GM23338 (cell line): ENCODE results near the gene PROX2. TPM values are rescaled to one million over a fixed set of nuclear protein-coding genes. Genes with fewer than 3 reads are reported as not detected.

Experiments used
- ATAC-seq: fragments of 200-7000 bp; cut with Tn5 transposase; 3 replicates; pipeline ENCODE4 v1.9.1; 2020
- DNase-seq: peaks from one replicate; pipeline ENCODE4 v3.0.0-alpha.2; 2015; ENCODE audit warnings: low spot score
- H2AFZ ChIP-seq: fragments of 200-600 bp; sonication (generic); 2 replicates; pipeline ENCODE4 v1.8.0; 2016; ENCODE audit warnings: antibody characterized with exemption, mild to moderate bottlenecking, moderate library complexity
- H3F3A ChIP-seq: fragments of 200-600 bp; sonication (generic); replicated peaks from 2 replicates; pipeline ENCODE4 v1.8.0; 2017; ENCODE audit warnings: antibody characterized with exemption, mixed run types, low read depth
- H3K27ac ChIP-seq: fragments of 200-600 bp; sonication (generic); 2 replicates; pipeline ENCODE4 v1.6.1; 2016; ENCODE audit warnings: low read depth
- H3K27me3 ChIP-seq: fragments of 200-600 bp; sonication (generic); 2 replicates; pipeline ENCODE4 v1.8.0; 2016; ENCODE audit warnings: mild to moderate bottlenecking, mixed run types, moderate library complexity; ENCODE audit not compliant: insufficient read depth
- H3K36me3 ChIP-seq: fragments of 200-600 bp; sonication (generic); 2 replicates; pipeline ENCODE4 v1.8.0; 2016; ENCODE audit warnings: mild to moderate bottlenecking; ENCODE audit not compliant: insufficient read depth
- H3K4me1 ChIP-seq: fragments of 200-600 bp; sonication (generic); 2 replicates; pipeline ENCODE4 v1.8.0; 2016; ENCODE audit warnings: mild to moderate bottlenecking, moderate library complexity; ENCODE audit not compliant: insufficient read depth
- H3K4me2 ChIP-seq: fragments of 200-600 bp; sonication (generic); 2 replicates; pipeline ENCODE4 v1.7.1; 2017; ENCODE audit warnings: mixed run types
- H3K4me3 ChIP-seq: fragments of 200-600 bp; sonication (generic); 2 replicates; pipeline ENCODE4 v1.6.1; 2016; ENCODE audit warnings: mixed run types
- H3K79me2 ChIP-seq: fragments of 200-600 bp; sonication (generic); replicated peaks from 2 replicates; pipeline ENCODE4 v1.8.0; 2017; ENCODE audit warnings: mild to moderate bottlenecking; ENCODE audit not compliant: insufficient read depth
- H3K9me2 ChIP-seq: fragments of 200-600 bp; sonication (generic); 2 replicates; pipeline ENCODE4 v1.8.0; 2017; ENCODE audit not compliant: insufficient read depth
- H4K20me1 ChIP-seq: fragments of 200-600 bp; sonication (generic); replicated peaks from 2 replicates; pipeline ENCODE4 v1.8.0; 2017; ENCODE audit warnings: mild to moderate bottlenecking; ENCODE audit not compliant: insufficient read depth
- H3K27ac Mint-ChIP-seq: 2 replicates; pipeline ENCODE4 v1.8.0; 2020; ENCODE audit warnings: inconsistent platforms, mild to moderate bottlenecking, moderate library complexity, mixed read lengths
- H3K27me3 Mint-ChIP-seq: 3 replicates; pipeline ENCODE4 v1.8.0; 2022; ENCODE audit warnings: low read depth, mild to moderate bottlenecking, moderate library complexity, mixed read lengths, inconsistent platforms; ENCODE audit not compliant: insufficient read depth, poor library complexity
- H3K36me3 Mint-ChIP-seq: 3 replicates; pipeline ENCODE4 v1.8.0; 2021; ENCODE audit warnings: low read depth, mild to moderate bottlenecking, inconsistent platforms, moderate library complexity, mixed read lengths
- H3K4me1 Mint-ChIP-seq: 3 replicates; pipeline ENCODE4 v1.8.0; 2020; ENCODE audit warnings: mild to moderate bottlenecking, inconsistent platforms, mixed read lengths
- H3K4me3 Mint-ChIP-seq: 3 replicates; pipeline ENCODE4 v1.8.0; 2021; ENCODE audit warnings: moderate library complexity, mild to moderate bottlenecking, inconsistent platforms, mixed read lengths
- H3K9me3 Mint-ChIP-seq: 3 replicates; pipeline ENCODE4 v1.8.0; 2020; ENCODE audit warnings: moderate library complexity, mild to moderate bottlenecking, inconsistent platforms, mixed read lengths
- CREB1 ChIP-seq: fragments of 250-450 bp; sonication (Bioruptor Pico); IDR thresholded peaks from 2 replicates; pipeline ENCODE4 v1.5.0; 2020; ENCODE audit warnings: low read depth, mild to moderate bottlenecking, moderate library complexity
- CTCF ChIP-seq, 2 experiments: fragments of 200-600 bp in 1 of 2; sonication (generic) in 1 of 2; conservative IDR thresholded peaks; 2 replicates each; pipeline versions ENCODE4 v1.5.1 to v1.6.1; 2016 to 2017; ENCODE audit warnings: antibody characterized with exemption in 2 of 2, low read depth in 2 of 2, mild to moderate bottlenecking in 2 of 2, moderate library complexity in 1 of 2
- ETS1 ChIP-seq: IDR thresholded peaks from 2 replicates; pipeline ENCODE4 v1.6.1; 2016; ENCODE audit warnings: antibody characterized with exemption
- EZH2 ChIP-seq: fragments of 200-600 bp; sonication (generic); IDR thresholded peaks from one replicate; pipeline ENCODE4 v1.8.0; 2017; ENCODE audit warnings: antibody characterized with exemption, mild to moderate bottlenecking, low read depth; ENCODE audit not compliant: unreplicated experiment
- EZH2phosphoT487 ChIP-seq: fragments of 200-600 bp; sonication (generic); IDR thresholded peaks from one replicate; pipeline ENCODE4 v1.8.1; 2018; ENCODE audit warnings: antibody characterized with exemption; ENCODE audit not compliant: unreplicated experiment
- JUNB ChIP-seq: IDR thresholded peaks from one replicate; pipeline ENCODE4 v1.6.1; 2016; ENCODE audit warnings: antibody characterized with exemption; ENCODE audit not compliant: unreplicated experiment
- NANOG ChIP-seq: IDR thresholded peaks from 2 replicates; pipeline ENCODE4 v1.6.1; 2016; ENCODE audit warnings: antibody characterized with exemption, borderline replicate concordance
- POLR2AphosphoS5 ChIP-seq: IDR thresholded peaks from 2 replicates; pipeline ENCODE4 v1.6.1; 2016; ENCODE audit warnings: antibody characterized with exemption, low read depth
- REST ChIP-seq: IDR thresholded peaks from one replicate; pipeline ENCODE4 v1.6.1; 2018; ENCODE audit warnings: antibody characterized with exemption; ENCODE audit not compliant: unreplicated experiment
- STAT1 ChIP-seq: IDR thresholded peaks from one replicate; pipeline ENCODE4 v1.6.1; 2016; ENCODE audit warnings: antibody characterized with exemption; ENCODE audit not compliant: unreplicated experiment
- ZNF114 ChIP-seq: fragments of 250-450 bp; sonication (Bioruptor Pico); IDR thresholded peaks from 2 replicates; pipeline ENCODE4 v1.5.0; 2020; ENCODE audit warnings: mild to moderate bottlenecking, moderate library complexity
- ZNF331 ChIP-seq: fragments of 250-450 bp; sonication (Bioruptor Pico); IDR thresholded peaks from 2 replicates; pipeline ENCODE4 v1.5.0; 2020; ENCODE audit warnings: low read depth, mild to moderate bottlenecking, moderate library complexity
- ZNF462 ChIP-seq: fragments of 250-450 bp; sonication (Bioruptor Pico); IDR thresholded peaks from 2 replicates; pipeline ENCODE4 v1.5.0; 2020; ENCODE audit warnings: mild to moderate bottlenecking, moderate library complexity
- polyA plus RNA-seq: library from polyadenylated mRNA; unstranded; fragments of >200 nt; fragmentation: Nextera tagmentation; extraction: Ambion mirVana; gene quantifications from 2 replicates; pipeline ENCODE4 v1.2.1, GENCODE V29; 2016
- total RNA-seq: library from RNA; depleted of rRNA; stranded (reverse); fragments of >200 nt; shearing (Covaris generic); gene quantifications from 2 replicates; pipeline ENCODE4 v1.2.3, GENCODE V29; 2014

The PROX2 gene
- total and polyA plus RNA-seq, 2 experiments from 2014 or later, result 0.06 TPM; not detected in 1

- no peaks in the 10 kb centered on the region for H3K9me3 Mint-ChIP-seq
- no peak for ATAC-seq
- H3K4me3 ChIP-seq, result no peak overlapping the region
- H3K27me3 Mint-ChIP-seq, result peaks cover 2% of the 10 kb centered on the region
- no peaks in the 10 kb centered on the region for H3F3A ChIP-seq
- DNase-seq, result no peak
- 0 out of 2 replicates have a peak, but pooled peaks cover 4% of the 10 kb centered on the region for H4K20me1 ChIP-seq
- H3K4me3 Mint-ChIP-seq, result no peak overlapping the region
- H3K36me3 ChIP-seq, result no peaks in the 10 kb centered on the region
- H3K27me3 ChIP-seq, result no peaks in the 10 kb centered on the region
- peaks cover 3% of the 10 kb centered on the region; the same call in 1 of the 3 replicates for H3K4me1 Mint-ChIP-seq
- H3K4me2 ChIP-seq, result no peak overlapping the region
- H3K4me1 ChIP-seq, result no peaks in the 10 kb centered on the region
- no peaks in the 10 kb centered on the region for H3K9me2 ChIP-seq
- H2AFZ ChIP-seq, result no peak overlapping the region
- no peaks in the 10 kb centered on the region for H3K79me2 ChIP-seq
- TF ChIP-seq NANOG (no peak), EZH2 (no peak), ZNF114 (CRISPR knock-in tag) (no peak), CREB1 (CRISPR knock-in tag) (no peak), ZNF331 (CRISPR knock-in tag) (no peak), EZH2phosphoT487 (no peak), CTCF (conservative IDR thresholded peaks at IDR 0.05; ENCODE audit: low read depth in 2 of 2) (no peak), STAT1 (no peak), POLR2AphosphoS5 (no peak), ZNF462 (CRISPR knock-in tag) (no peak), JUNB (no peak), REST (no peak), ETS1 (no peak)
- no peak overlapping the region for H3K27ac Mint-ChIP-seq
- H3K27ac ChIP-seq, result no peak overlapping the region
- peaks cover 5% of the 10 kb centered on the region; the same call in 2 of the 3 replicates for H3K36me3 Mint-ChIP-seq
These were observed 39.5 kb upstream of the PROX2 start for GRCh38 chr14:74915426-74915825.
